ENCODE results near the gene CNNM1.

The CNNM1 gene

DNA sequence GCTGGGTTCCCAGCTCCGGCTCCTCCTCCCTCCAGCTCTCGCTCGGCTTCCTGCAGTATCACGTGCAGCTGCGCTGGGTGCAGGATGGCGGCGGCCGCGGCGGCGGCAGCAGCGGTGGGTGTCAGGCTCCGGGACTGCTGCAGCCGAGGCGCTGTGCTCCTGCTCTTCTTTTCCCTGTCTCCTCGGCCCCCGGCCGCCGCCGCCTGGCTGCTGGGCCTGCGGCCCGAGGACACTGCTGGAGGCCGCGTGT lies at the start of gene CNNM1:
Gene CNNM1 (plus strand): TSS at position 53 of the 250 bp plus-strand sequence. CDS start 32 bp downstream, at position 85.
- TF ChIP-seq GATA3 (IDR thresholded peaks at IDR 0.05; ENCODE audit: low read depth, low read length) (no peak), GATA2 (IDR thresholded peaks at IDR 0.05; ENCODE audit: low read depth, low read length) (no peak)

DNA sequence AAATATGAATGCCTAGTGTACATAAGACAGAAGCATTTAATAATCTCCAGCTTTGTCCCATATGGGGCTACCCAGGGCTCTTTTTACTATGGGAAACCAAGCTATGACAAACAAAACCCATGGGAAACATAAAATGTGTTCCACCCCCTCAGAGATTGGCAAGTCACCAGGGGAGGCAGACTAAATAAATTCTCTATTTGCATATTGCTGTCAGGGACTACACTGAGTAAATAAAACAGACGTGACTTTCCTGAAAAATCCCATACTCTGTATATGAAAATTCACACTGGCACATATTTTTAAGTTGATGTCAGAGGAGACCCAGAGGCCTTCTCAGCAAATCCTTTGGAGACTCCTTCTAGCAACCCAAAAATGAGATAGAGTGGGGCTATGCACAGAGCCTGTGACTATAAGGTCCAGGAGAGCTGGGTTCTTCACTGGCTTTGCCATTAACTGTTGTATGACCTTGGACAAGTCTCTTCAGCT lies 49.5 kb upstream of the CNNM1 start:
- no peak for TF ChIP-seq GATA3 (IDR thresholded peaks at IDR 0.05; ENCODE audit: low read depth, low read length)
- no peak for TF ChIP-seq GATA2 (IDR thresholded peaks at IDR 0.05; ENCODE audit: low read depth, low read length)

DNA sequence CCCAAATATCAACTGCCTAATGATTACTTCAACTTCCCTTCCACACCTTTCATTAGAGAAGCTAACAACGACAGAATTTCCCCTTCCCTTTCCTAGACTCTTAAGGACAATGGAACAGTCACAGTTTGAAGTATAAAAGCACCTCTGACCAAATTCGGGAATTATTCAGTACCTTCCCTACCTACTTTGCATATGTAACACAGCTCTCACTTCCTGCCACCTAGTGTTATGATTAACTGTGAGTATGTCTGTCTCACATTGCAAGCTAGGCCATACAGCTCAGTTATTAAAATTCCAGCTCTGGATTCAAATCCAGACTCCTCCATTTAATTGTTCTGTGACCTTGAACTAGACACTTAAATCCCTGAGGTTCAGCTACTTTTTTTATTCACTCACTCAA lies 48.7 kb upstream of the CNNM1 start:
- no peak for TF ChIP-seq GATA3 (IDR thresholded peaks at IDR 0.05; ENCODE audit: low read depth, low read length)
- no peak for TF ChIP-seq GATA2 (IDR thresholded peaks at IDR 0.05; ENCODE audit: low read depth, low read length)

DNA sequence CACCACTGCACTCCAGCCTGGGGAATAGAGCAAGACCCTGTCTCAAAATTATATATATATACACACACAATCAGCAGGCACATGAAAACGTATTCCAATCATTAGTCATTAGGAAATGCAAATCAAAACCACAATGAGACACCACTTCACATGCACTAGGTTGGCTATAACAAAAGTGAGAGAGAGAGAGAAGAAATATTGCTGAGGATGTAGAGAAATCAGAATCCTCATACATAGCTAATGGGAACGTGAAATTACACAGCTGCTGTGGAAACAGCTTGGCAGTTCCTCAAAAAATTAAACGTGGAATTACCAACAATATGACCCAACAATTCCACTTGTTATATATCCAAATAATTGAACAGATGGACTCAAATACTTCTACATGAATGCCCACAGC lies 43.3 kb upstream of the CNNM1 start:
- TF ChIP-seq GATA2 (IDR thresholded peaks at IDR 0.05; ENCODE audit: low read depth, low read length) (no peak), GATA3 (IDR thresholded peaks at IDR 0.05; ENCODE audit: low read depth, low read length) (no peak)

DNA sequence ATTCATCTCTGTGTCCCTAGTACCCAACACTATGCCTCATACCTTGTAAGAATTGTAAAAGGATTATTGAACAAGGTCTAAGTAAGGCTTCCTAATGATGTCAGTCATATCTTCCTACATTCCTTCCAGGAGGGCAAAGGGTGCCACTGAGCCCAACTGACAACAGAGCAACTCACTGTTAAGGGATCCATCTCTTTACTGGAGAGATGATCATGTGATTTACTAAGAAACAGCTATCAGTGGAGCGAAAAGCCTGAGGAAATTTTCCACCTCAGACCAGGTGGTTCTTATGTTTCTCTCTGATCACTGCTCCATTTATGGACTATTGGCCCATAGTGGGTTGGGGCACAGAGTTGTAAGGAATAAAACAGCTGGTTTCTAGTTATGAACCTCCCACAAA lies 38.9 kb upstream of the CNNM1 start:
- TF ChIP-seq GATA3 (IDR thresholded peaks at IDR 0.05; ENCODE audit: low read depth, low read length) (no peak), GATA2 (IDR thresholded peaks at IDR 0.05; ENCODE audit: low read depth, low read length) (no peak)

DNA sequence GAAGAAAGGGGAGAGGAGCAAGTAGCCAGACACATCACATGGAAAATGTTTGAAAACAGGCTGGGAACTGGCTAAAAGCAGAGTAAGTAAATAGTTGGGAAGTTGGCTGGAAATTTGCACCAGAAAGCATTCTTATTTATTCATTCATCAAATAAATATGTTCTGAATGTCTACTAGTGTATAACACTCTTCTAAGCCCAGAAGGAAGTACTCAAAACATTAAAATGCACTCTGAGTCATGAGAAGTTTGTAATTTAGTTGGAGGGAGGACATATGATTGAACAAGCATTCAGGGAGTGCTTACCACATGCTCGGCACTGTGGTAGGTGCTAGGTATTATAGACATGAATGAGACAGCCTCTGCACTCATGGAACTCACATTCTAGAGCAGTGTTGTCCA lies 37.0 kb upstream of the CNNM1 start:
- TF ChIP-seq GATA2 (IDR thresholded peaks at IDR 0.05; ENCODE audit: low read depth, low read length) (no peak), GATA3 (IDR thresholded peaks at IDR 0.05; ENCODE audit: low read depth, low read length) (no peak)

DNA sequence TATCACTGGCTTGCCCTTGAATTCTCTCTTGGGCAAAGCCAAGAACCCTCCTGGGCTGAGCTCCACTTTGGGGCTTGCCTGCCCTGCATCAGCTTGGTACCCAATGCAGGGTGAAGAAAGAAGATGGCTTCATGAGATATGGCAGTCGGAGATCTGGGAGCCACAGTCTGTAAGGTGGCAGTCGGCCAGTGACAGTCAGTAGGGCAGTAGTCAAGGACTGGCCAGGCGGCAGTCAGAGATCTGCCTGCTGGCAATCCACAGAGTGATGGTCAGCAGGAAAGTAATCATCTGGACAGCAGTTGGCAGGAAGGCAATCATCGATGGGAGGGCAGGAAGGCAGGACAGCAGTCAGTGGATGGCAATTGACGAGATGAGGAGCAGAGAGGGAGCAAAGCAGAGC lies 32.6 kb upstream of the CNNM1 start:
- no peak; the same call in 1 of the 2 replicates for TF ChIP-seq GATA3 (IDR thresholded peaks at IDR 0.05; ENCODE audit: low read depth, low read length)
- peak; percentile 87 for TF ChIP-seq GATA2 (IDR thresholded peaks at IDR 0.05; ENCODE audit: low read depth, low read length)

DNA sequence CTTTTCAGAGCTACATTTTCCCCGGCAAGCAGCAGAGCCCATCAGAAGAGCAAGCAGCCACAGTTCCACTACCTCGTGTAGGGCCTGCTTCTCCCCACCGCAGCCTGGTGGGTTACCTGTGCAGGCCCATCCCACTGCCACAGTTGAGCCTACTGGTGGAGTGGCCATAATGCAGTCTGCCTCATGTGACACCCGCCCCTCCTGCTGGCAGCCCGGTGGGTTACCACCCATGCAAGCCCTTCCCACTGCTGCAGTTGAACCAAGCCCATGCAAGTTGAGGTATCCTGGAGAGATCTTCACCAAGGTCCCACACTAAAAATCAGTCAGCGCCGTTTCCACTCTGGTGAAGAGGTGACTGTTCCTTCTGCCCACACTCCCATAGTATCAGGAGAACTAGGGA lies 32.1 kb upstream of the CNNM1 start:
- no peak for TF ChIP-seq GATA3 (IDR thresholded peaks at IDR 0.05; ENCODE audit: low read depth, low read length)
- TF ChIP-seq GATA2 (IDR thresholded peaks at IDR 0.05; ENCODE audit: low read depth, low read length), result no peak

DNA sequence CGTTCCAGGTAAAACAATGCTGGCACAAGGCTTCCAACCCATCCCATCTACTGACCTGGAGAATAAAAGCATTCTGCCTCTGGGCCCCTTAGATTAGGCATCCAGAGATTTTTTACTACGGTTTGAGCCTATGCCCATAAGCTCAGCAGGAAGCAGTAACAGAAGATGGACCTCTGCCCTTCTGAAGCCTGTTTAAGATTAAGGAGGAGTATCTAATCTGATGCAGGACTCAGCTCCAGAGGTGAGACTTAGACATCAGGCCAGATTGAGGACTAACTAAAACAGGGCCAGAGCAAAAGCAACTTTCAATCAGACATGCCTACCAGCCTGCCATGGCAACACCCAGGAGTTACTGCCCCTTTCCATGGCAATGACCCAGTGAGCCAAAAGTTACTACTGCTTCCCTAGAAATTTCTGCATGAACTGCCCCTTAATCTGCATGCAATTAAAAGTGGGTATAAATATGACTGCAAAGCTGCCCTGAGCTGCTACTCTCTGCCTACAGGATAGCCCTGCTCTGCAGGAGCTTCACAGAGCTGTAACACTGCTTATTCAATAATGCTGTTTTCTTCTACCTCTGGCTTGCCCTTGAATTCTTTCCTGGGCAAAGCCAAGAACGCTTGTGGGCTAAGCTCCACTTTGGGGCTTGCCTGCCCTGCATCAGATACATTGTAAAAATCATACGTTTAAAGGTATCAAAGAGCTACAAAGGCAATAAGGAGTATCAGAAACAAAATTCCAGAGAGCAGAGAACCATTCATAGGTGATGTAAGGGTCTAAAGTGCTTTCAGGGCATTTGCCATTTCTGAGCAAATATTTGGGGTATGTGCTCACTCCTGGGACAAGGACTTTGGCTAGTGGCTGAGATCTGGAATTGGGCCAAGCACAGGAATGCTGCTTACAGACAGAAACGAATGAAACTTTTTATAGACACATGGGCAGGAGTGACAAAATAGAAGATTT lies 25.0 kb upstream of the CNNM1 start:
- no peak for TF ChIP-seq GATA3 (IDR thresholded peaks at IDR 0.05; ENCODE audit: low read depth, low read length)
- TF ChIP-seq GATA2 (IDR thresholded peaks at IDR 0.05; ENCODE audit: low read depth, low read length), result no peak

GRCh38 chr10:99304862-99305229 lies 24.3 kb upstream of the CNNM1 start:
- no peak for TF ChIP-seq GATA3 (IDR thresholded peaks at IDR 0.05; ENCODE audit: low read depth, low read length)
- no peak for TF ChIP-seq GATA2 (IDR thresholded peaks at IDR 0.05; ENCODE audit: low read depth, low read length)

- no peak for TF ChIP-seq GATA3 (IDR thresholded peaks at IDR 0.05; ENCODE audit: low read depth, low read length)
- no peak for TF ChIP-seq GATA2 (IDR thresholded peaks at IDR 0.05; ENCODE audit: low read depth, low read length)
Observed at GRCh38 chr10:99312501-99312900, 16.7 kb upstream of the CNNM1 start.

- TF ChIP-seq GATA3 (IDR thresholded peaks at IDR 0.05; ENCODE audit: low read depth, low read length), result no peak
- TF ChIP-seq GATA2 (IDR thresholded peaks at IDR 0.05; ENCODE audit: low read depth, low read length), result no peak
Observed at GRCh38 chr10:99315853-99316252, 13.3 kb upstream of the CNNM1 start.

DNA sequence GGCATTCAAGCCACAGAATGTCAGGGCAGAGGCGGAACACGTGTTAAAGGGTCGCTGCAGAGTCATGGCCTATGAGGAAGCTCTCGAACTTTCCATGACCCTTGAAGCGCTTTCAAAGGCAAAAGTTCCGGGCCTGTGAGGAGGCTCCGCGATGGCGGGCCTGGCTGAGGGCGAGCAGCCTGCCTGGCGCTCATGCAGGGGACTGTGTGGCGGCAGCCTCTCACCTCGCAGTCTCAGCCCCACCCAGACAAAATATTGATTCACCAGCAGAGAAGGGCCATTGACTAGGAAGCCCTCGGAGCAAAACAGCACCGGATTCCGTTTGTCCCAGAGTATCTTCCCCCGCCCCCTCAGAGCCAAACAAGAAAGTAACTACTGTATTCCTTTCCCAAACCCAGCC lies 12.8 kb upstream of the CNNM1 start:
- TF ChIP-seq GATA2 (IDR thresholded peaks at IDR 0.05; ENCODE audit: low read depth, low read length) (no peak), GATA3 (IDR thresholded peaks at IDR 0.05; ENCODE audit: low read depth, low read length) (no peak)

- TF ChIP-seq GATA2 (IDR thresholded peaks at IDR 0.05; ENCODE audit: low read depth, low read length), result no peak
- TF ChIP-seq GATA3 (IDR thresholded peaks at IDR 0.05; ENCODE audit: low read depth, low read length), result no peak
Observed at GRCh38 chr10:99318048-99318447, 11.1 kb upstream of the CNNM1 start.

DNA sequence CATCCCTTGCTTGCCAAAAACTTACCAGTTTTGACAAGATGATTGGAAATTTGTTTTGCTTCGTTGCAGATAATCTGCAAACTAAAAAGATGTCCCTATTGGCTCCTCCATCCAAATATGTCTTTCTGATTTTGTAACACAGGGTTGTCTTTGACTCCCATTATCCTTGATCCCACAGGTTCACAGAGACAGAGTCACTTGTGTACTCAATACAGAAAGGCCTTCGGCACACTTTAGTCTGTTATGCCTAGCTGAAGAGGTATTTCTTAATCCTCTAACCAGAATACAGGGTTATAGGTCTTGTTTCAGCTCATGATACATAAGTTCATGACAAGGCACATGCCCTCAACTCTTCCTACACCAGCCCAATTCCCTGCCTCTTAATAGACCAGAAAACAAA lies 10.7 kb upstream of the CNNM1 start:
- TF ChIP-seq GATA3 (IDR thresholded peaks at IDR 0.05; ENCODE audit: low read depth, low read length), result no peak
- no peak for TF ChIP-seq GATA2 (IDR thresholded peaks at IDR 0.05; ENCODE audit: low read depth, low read length)
